ENCODE results near the gene SPARC.

Gene SPARC

GRCh38 chr5:151720215-151720614 is 33.5 kb upstream of the SPARC start:
- Histone ChIP-seq H3K27ac (no peak overlapping the region), H3K4me1 (peaks cover 8% of the 10 kb centered on the region; the same call in 1 of the 2 replicates), H3K27me3 (no peaks in the 10 kb centered on the region), H3K36me3 (no peaks in the 10 kb centered on the region), H3K9ac (no peak overlapping the region), H3K4me3 (no peak overlapping the region), H3K4me2 (no peak overlapping the region), H4K20me1 (no peaks in the 10 kb centered on the region), H3K9me3 (no peaks in the 10 kb centered on the region)
- TF ChIP-seq Cebpa-rat (IDR thresholded peaks at IDR 0.05) = no peak

GRCh38 chr5:151719228-151720000 is 32.7 kb upstream of the SPARC start:
- Histone ChIP-seq H4K20me1 (no peaks in the 10 kb centered on the region), H3K9ac (no peak overlapping the region), H3K4me3 (no peak overlapping the region), H3K27me3 (no peaks in the 10 kb centered on the region), H3K4me1 (peaks cover 8% of the 10 kb centered on the region; the same call in 1 of the 2 replicates), H3K27ac (no peak overlapping the region), H3K4me2 (no peak overlapping the region), H3K36me3 (no peaks in the 10 kb centered on the region), H3K9me3 (peaks cover 1% of the 10 kb centered on the region; the same call in 1 of the 2 replicates)
- TF ChIP-seq Cebpa-rat (IDR thresholded peaks at IDR 0.05) = no peak

DNA sequence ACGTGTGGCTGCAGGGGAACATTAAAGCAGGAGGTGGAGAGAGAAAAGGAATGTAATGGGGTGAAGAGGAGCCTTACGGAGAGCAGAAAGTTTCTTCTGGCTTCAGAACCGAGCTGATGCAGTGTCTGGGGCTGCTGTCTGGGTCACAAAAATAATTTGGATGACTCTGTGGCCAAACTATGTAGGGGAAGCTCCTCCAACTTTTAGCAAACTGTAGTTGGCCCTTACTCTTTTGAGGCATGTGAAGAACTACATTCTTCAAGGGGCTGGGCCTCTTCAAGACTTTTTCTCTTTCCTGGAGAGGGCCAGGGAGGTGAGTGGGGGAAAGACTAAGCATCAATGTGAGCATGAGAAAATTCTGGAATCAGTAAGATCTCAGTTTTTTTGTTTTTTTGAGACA is 31.9 kb upstream of the SPARC start:
- H3K4me2 ChIP-seq = no peak overlapping the region
- H3K27ac ChIP-seq = no peak overlapping the region
- no peaks in the 10 kb centered on the region for H3K36me3 ChIP-seq
- no peak for TF ChIP-seq Cebpa-rat (IDR thresholded peaks at IDR 0.05)
- peaks cover 9% of the 10 kb centered on the region for H3K9me3 ChIP-seq
- H3K27me3 ChIP-seq = no peaks in the 10 kb centered on the region
- H4K20me1 ChIP-seq = no peaks in the 10 kb centered on the region
- H3K4me3 ChIP-seq = no peak overlapping the region
- peaks cover 8% of the 10 kb centered on the region; the same call in 1 of the 2 replicates for H3K4me1 ChIP-seq
- H3K9ac ChIP-seq = no peak overlapping the region

GRCh38 chr5:151718153-151718552 is 31.4 kb upstream of the SPARC start:
- H3K36me3 ChIP-seq = no peaks in the 10 kb centered on the region
- peaks cover 10% of the 10 kb centered on the region for H3K9me3 ChIP-seq
- no peak overlapping the region for H3K4me2 ChIP-seq
- H3K27ac ChIP-seq = no peak overlapping the region
- no peak overlapping the region for H3K4me3 ChIP-seq
- no peak for TF ChIP-seq Cebpa-rat (IDR thresholded peaks at IDR 0.05)
- peaks cover 8% of the 10 kb centered on the region; the same call in 1 of the 2 replicates for H3K4me1 ChIP-seq
- H4K20me1 ChIP-seq = no peaks in the 10 kb centered on the region
- no peak overlapping the region for H3K9ac ChIP-seq
- H3K27me3 ChIP-seq = no peaks in the 10 kb centered on the region

- no peak overlapping the region for H3K27ac ChIP-seq
- H3K27me3 ChIP-seq = no peaks in the 10 kb centered on the region
- H3K36me3 ChIP-seq = no peaks in the 10 kb centered on the region
- H3K9me3 ChIP-seq = peaks cover 10% of the 10 kb centered on the region
- H3K4me1 ChIP-seq = peaks cover 6% of the 10 kb centered on the region; the same call in 1 of the 2 replicates
- no peak for TF ChIP-seq Cebpa-rat (IDR thresholded peaks at IDR 0.05)
- H3K4me2 ChIP-seq = no peak overlapping the region
- no peaks in the 10 kb centered on the region for H4K20me1 ChIP-seq
- no peak overlapping the region for H3K9ac ChIP-seq
- H3K4me3 ChIP-seq = no peak overlapping the region
Observed at GRCh38 chr5:151717416-151717815, 30.7 kb upstream of the SPARC start.

- no peaks in the 10 kb centered on the region for H3K27me3 ChIP-seq
- no peaks in the 10 kb centered on the region for H3K36me3 ChIP-seq
- no peak overlapping the region for H3K9ac ChIP-seq
- no peaks in the 10 kb centered on the region for H4K20me1 ChIP-seq
- no peak overlapping the region for H3K4me3 ChIP-seq
- no peak overlapping the region for H3K27ac ChIP-seq
- H3K9me3 ChIP-seq = peaks cover 6% of the 10 kb centered on the region
- no peaks in the 10 kb centered on the region for H3K4me1 ChIP-seq
- TF ChIP-seq Cebpa-rat (IDR thresholded peaks at IDR 0.05) = no peak
- no peak overlapping the region for H3K4me2 ChIP-seq
Observed at GRCh38 chr5:151709109-151709735, 22.5 kb upstream of the SPARC start.

- no peaks in the 10 kb centered on the region; the same call in 1 of the 2 replicates for H3K9me3 ChIP-seq
- H3K36me3 ChIP-seq = no peaks in the 10 kb centered on the region
- TF ChIP-seq Cebpa-rat (IDR thresholded peaks at IDR 0.05) = no peak
- H3K4me3 ChIP-seq = no peak overlapping the region
- no peaks in the 10 kb centered on the region for H4K20me1 ChIP-seq
- H3K27ac ChIP-seq = no peak overlapping the region
- H3K27me3 ChIP-seq = no peaks in the 10 kb centered on the region
- peaks cover 4% of the 10 kb centered on the region for H3K4me1 ChIP-seq
- no peak overlapping the region for H3K4me2 ChIP-seq
- no peak overlapping the region for H3K9ac ChIP-seq
Observed at GRCh38 chr5:151708126-151708525, 21.4 kb upstream of the SPARC start.

DNA sequence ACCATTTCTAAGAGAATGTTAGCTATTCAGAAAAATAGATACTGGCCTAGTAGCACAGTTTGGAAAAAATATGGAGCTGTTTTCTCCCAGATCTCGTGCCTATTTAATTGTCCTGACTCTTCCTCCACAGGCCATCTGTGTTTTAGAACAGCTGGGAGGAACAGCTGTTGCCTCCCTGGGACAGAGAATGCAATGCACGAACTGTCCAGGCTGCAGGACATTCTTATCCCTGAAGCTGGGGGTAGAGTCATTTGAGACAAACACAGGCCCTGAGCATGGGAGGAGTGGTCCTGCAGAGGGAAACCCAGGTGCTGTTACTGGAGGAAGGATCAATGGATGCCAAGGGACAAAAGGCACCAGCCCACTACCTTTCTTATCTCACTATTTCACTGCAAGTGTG is 20.9 kb upstream of the SPARC start:
- H3K4me3 ChIP-seq = no peak overlapping the region
- H3K4me1 ChIP-seq = peaks cover 9% of the 10 kb centered on the region
- H3K27me3 ChIP-seq = no peaks in the 10 kb centered on the region
- H3K27ac ChIP-seq = no peak overlapping the region
- H3K4me2 ChIP-seq = no peak overlapping the region
- no peaks in the 10 kb centered on the region for H3K36me3 ChIP-seq
- no peak for TF ChIP-seq Cebpa-rat (IDR thresholded peaks at IDR 0.05)
- no peaks in the 10 kb centered on the region; the same call in 1 of the 2 replicates for H3K9me3 ChIP-seq
- no peaks in the 10 kb centered on the region for H4K20me1 ChIP-seq
- H3K9ac ChIP-seq = no peak overlapping the region

GRCh38 chr5:151706906-151707305 is 20.2 kb upstream of the SPARC start:
- Histone ChIP-seq H3K27me3 (no peaks in the 10 kb centered on the region), H3K27ac (no peak overlapping the region), H3K4me3 (no peak overlapping the region), H3K4me2 (no peak overlapping the region), H3K9me3 (no peaks in the 10 kb centered on the region; the same call in 1 of the 2 replicates), H3K4me1 (peaks cover 9% of the 10 kb centered on the region), H3K9ac (no peak overlapping the region), H3K36me3 (no peaks in the 10 kb centered on the region), H4K20me1 (no peaks in the 10 kb centered on the region)
- TF ChIP-seq Cebpa-rat (IDR thresholded peaks at IDR 0.05) = no peak

GRCh38 chr5:151703780-151704179 is 17.1 kb upstream of the SPARC start:
- no peak overlapping the region for H3K4me2 ChIP-seq
- no peak overlapping the region for H3K4me3 ChIP-seq
- TF ChIP-seq Cebpa-rat (IDR thresholded peaks at IDR 0.05) = no peak
- H3K9ac ChIP-seq = no peak overlapping the region
- no peaks in the 10 kb centered on the region for H3K36me3 ChIP-seq
- H3K4me1 ChIP-seq = peaks cover 22% of the 10 kb centered on the region
- no peaks in the 10 kb centered on the region for H4K20me1 ChIP-seq
- H3K27me3 ChIP-seq = no peaks in the 10 kb centered on the region
- H3K9me3 ChIP-seq = no peaks in the 10 kb centered on the region
- no peak overlapping the region for H3K27ac ChIP-seq
